ENCODE data around the gene SHB.
A peak's percentile ranks its signal among the peaks of the same experiment; 100 is the strongest.

The SHB gene

DNA sequence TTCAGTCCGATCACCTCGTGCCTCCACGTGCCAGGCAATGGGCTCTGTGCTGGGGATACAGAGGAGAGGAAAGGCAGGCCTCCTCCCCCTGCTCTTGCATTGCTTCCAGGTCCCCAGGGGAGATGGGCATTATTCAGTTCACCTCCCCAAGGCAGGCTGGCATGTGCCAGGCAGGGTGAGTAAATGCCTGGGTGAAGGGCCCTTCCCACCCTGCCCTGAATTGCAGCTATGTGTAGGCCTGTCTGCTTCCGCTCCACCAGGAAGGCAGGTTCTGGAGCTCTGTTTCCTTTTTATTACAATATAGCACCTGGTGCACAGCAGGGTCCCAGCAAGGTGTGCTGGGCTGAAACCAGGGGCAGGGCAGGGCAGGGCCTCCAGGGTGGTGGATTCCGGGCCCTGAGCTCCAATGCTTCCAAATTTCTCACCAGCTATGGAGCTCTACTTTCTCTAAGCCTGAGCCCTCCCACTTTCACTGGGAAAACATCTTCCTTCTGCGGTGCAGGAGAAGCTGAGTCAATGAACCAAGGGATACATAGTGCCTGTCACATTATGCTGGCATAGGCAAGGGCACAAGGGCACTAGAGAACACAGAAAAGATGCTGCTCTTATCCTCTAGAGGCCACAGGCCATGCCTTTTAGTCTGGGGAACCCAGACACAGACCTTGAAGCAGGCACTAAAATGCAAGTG lies 42.0 kb downstream of the SHB start:
- peak overlapping the region; percentile 4 for H3K4me3 ChIP-seq
- TF ChIP-seq CTCF (IDR thresholded peaks at IDR 0.05): no peak
- DNase-seq (ENCODE audit: low spot score): no peak
- H3K27ac ChIP-seq: peak overlapping the region; percentile 54 to 86

DNA sequence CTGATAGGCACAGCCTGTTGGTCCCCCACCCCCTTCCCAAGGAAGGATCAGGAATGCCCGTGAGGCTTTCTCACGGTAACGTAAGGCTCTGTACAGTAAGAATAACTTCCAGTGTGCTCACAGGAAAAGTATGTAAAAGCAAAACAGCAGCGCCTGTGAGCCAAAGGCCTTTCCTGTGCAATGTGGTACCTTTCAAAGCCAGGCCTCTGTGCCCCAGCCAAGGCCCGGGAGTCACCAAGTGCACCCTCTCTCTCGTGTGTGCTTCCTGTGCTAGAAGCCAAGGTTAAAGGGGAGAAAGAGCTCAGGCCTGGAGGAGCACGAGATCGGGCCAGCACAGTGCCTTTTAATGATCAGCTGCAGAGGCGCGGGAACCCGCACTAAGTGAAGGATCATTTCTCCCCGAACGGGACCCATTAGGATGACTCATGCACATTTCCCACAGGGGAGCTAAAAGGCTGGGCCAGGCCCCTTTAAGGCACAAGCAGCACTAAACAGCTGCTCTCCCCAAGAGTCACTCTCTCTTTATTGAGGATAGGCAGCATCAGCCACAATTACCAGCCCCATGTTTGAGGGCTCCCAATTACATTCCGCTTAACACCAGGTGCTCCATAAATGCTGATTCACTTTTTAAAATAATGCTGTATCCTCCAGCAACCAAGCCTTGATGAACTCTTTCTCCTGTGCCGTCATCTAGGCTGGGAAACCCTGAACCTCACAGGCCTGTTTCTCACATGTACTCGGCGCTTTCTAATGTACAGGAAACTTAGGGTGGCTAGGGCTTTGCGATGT lies 42.8 kb downstream of the SHB start:
- no peak for TF ChIP-seq CTCF (IDR thresholded peaks at IDR 0.05)
- Histone ChIP-seq H3K4me3 (peak overlapping the region; percentile 4), H3K27ac (peak overlapping the region; percentile 54 to 86)
- no peak for DNase-seq (ENCODE audit: low spot score)

GRCh38 chr9:38025166-38025565 lies 43.9 kb downstream of the SHB start:
- no peak for TF ChIP-seq CTCF (IDR thresholded peaks at IDR 0.05)
- DNase-seq (ENCODE audit: low spot score): no peak
- no peak overlapping the region for H3K4me3 ChIP-seq
- H3K27ac ChIP-seq: peak overlapping the region; percentile 54 to 86

DNA sequence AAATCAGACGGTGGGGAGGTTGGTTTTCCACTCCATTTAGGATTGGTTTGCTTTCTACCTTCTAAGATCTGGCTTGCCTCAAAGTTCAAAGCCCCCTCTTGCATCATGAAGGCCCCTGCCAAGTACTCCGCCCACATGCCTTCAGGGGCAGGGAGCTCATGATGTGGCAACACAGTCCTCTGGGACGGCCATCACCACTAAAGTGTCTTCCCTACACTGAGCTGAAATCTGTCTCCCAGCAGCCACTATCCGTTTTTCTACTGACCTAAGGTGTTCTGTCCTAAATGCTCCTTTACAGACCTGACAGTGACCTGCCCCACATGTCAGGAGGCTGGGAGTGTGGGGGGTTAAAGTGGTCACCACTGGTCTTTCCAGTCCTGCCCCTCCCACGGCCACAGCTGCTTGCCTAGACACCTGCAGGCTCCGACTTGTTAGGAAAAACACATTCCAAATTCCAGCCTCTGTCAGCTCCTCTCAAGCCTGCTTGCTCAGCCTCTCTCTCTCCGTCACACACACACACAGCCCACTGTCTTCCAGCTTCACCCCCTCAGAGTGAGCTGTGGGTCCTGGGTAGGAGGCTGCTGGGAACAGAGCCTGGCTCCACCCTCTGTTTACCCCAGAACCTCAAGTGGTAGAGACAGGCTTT lies 44.9 kb downstream of the SHB start:
- no peak for DNase-seq (ENCODE audit: low spot score)
- H3K27ac ChIP-seq: peak overlapping the region; percentile 54 to 86
- H3K4me3 ChIP-seq: no peak overlapping the region
- no peak for TF ChIP-seq CTCF (IDR thresholded peaks at IDR 0.05)

DNA sequence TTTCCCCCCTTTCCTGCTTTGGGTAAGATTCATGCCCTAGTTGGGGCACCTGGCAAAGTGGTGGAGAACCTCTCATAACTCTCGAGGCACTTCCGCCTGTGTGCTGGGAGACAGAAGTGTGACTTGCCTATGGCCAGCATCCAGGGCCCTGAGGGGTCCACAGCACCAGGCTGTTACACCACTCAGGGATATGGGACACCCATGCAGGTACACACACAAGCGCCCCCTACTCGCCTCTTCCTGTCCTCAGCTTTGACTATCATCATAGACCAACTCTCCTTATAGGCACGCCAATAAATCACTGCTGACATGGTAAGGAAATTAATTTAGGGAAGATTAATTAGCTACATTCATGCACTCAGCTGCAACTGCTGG lies 45.4 kb downstream of the SHB start:
- DNase-seq (ENCODE audit: low spot score): no peak
- TF ChIP-seq CTCF (IDR thresholded peaks at IDR 0.05): no peak
- Histone ChIP-seq H3K4me3 (no peak overlapping the region), H3K27ac (peak overlapping the region in 1 of 2 donors; percentile 86)

GRCh38 chr9:38022995-38023394 lies 46.0 kb downstream of the SHB start:
- TF ChIP-seq CTCF (IDR thresholded peaks at IDR 0.05): no peak
- H3K4me3 ChIP-seq: no peak overlapping the region
- H3K27ac ChIP-seq: no peak overlapping the region
- DNase-seq (ENCODE audit: low spot score): no peak
